Skeletal muscle tissue (tissue), 4 donors: ENCODE results near the gene FTH1. TPM values are rescaled to one million over a fixed set of nuclear protein-coding genes. Genes with fewer than 3 reads are reported as not detected.
"Not testable (repeated sequence)": the region's sequence is repeated elsewhere in the genome, so short reads cannot be mapped to it uniquely, and the experiment has no call there.

Source experiments
- H3K27ac ChIP-seq: one replicate; pipeline ENCODE4 v1.7.0; 2013; ENCODE audit warnings: mild to moderate bottlenecking, low read depth, low read length, inconsistent platforms
- H3K27me3 ChIP-seq, 3 donors: one replicate each; pipeline ENCODE4 v1.7.0; 2013; ENCODE audit warnings: low read length in 3 of 3; ENCODE audit not compliant: control insufficient read depth in 3 of 3, insufficient read depth in 3 of 3
- H3K36me3 ChIP-seq, 3 donors: one replicate each; pipeline ENCODE4 v1.7.0; 2013; ENCODE audit warnings: low read length in 3 of 3; ENCODE audit not compliant: control insufficient read depth in 3 of 3, insufficient read depth in 3 of 3
- H3K4me1 ChIP-seq, 3 donors: one replicate each; pipeline ENCODE4 v1.7.0; 2013; ENCODE audit warnings: low read length in 3 of 3, mild to moderate bottlenecking in 3 of 3; ENCODE audit not compliant: control insufficient read depth in 3 of 3, insufficient read depth in 3 of 3
- H3K4me3 ChIP-seq, 3 donors: one replicate each; pipeline ENCODE4 v1.7.0; 2013; ENCODE audit warnings: low read length in 3 of 3
- H3K9ac ChIP-seq, 3 donors: one replicate each; pipeline ENCODE4 v1.7.0; 2013; ENCODE audit warnings: low read length in 3 of 3, mild to moderate bottlenecking in 3 of 3, moderate library complexity in 2 of 3, low read depth in 1 of 3
- H3K9me3 ChIP-seq, 3 donors: one replicate each; pipeline ENCODE4 v1.7.0; 2013; ENCODE audit warnings: low read length in 3 of 3; ENCODE audit not compliant: control insufficient read depth in 3 of 3
- total RNA-seq: library from RNA; depleted of rRNA; stranded (reverse); fragments of >200 nt; gene quantifications from one replicate; pipeline ENCODE4 v1.2.3, GENCODE V29; 2014
- donor health status: Osteomylitis.

FTH1 gene
- total RNA-seq, 1 donor from 2014 or later: 276 TPM

DNA sequence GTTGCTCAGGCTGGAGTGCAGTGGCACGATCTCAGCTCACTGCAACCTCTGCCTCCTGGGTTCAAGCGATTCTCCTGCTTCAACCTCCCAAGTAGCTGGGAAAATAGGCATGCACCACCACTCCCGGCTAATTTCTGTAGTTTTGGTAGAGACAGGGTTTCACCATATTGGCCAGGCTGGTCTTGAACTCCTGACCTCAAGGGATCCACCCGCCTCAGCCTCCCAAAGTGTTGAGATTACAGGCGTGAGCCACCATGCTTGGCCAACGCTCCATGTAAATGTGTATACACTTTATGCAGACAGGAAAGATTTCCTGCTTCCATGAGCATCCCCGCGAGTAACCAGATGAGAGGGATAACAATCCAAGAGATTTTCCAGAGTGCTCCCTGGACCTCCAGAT is 34.8 kb upstream of the FTH1 start:
- not testable (repeated sequence) for H3K36me3 ChIP-seq, H3K9me3 ChIP-seq, H3K4me3 ChIP-seq, H3K27ac ChIP-seq, H3K27me3 ChIP-seq, H3K4me1 ChIP-seq, H3K9ac ChIP-seq

DNA sequence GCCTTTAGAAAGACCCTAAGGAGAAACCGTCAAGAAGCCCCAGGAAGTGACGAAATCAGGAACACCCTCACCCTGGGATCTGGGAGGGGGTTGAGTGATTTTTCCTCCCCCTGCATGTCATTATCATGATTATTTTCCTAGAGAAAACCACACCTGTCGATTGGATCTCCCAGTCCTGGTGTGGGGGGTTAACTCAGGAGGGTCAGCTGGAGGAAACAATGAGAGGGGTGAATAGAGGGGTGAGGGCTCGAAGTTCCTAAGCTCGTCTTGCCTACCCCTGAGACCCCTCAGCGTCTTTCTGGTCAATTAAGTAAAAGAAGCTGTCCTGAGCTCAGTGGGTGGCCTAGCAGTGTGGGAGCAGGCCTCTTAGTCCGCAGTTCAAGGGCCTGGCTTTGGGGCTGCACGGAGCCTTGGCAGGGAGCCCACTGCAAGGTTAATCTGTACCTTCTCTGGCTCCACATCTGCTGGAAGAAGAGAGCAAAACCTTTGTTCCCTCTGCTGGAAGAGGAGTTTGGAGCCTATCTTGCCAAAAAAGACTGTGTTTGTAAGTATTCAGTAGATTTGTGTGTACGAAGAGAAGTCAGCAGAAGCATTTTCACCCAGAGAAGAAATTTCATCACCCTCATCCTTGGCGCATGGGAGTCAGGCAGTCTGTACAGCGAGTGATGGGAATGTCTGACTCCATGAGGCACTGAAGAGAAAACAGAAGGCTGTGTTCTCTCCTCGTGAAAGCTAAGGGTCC is 34.2 kb upstream of the FTH1 start:
- no peaks in the 10 kb centered on the region for H3K9me3 ChIP-seq
- H3K27ac ChIP-seq: no peak overlapping the region
- H3K27me3 ChIP-seq: peaks cover 0 to 4% (median 0%) of the 10 kb centered on the region in 3 donors
- no peak overlapping the region for H3K4me3 ChIP-seq
- peaks cover 0 to 3% (median 2%) of the 10 kb centered on the region in 3 donors for H3K4me1 ChIP-seq
- H3K36me3 ChIP-seq: no peaks in the 10 kb centered on the region
- no peak overlapping the region for H3K9ac ChIP-seq

DNA sequence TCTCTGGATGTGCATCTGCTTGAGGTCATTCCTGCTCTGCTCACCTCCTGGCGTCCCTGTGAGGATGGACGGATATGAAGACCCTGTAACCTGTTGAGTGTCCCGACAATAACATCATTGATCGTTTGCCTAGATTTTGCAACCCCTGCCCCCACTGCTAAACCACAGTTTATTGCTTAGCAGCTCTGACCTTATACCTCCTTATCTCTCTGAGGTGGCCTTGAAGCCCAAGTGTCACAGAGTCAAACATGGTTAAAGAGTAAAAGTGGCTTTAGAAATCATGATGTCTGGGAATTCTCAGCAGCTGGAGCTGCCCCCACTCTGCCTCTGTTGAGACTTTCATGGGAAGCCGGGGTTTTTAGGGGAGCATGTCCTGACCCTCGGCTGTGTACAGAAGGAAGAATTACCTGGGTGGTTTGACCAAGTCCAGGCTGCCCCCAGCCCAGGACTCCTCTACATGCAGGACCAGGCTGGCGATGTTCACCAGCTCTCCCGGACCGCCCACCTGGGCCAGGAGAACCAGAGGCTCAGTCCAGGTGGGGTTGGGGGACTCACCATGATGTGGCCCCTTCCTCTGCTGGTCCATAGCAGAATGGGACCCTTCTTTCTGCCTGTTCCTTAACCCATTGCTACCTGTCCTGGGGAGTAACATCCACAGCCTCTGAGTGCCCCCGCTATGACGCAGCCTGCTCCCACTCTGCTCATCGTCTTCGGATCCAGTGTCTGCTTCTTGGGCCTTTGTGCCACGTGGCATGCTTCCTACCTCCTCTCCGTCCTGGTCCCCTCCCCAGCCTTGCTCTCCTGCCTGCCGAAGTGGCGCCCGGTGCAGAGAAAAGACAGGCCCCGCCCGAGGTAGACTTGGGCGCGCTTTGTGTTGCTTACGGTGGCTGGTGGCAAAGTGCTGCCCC is 33.4 kb upstream of the FTH1 start:
- H3K4me3 ChIP-seq: no peak overlapping the region
- H3K27me3 ChIP-seq: peaks cover 0 to 4% (median 0%) of the 10 kb centered on the region in 3 donors
- no peak overlapping the region for H3K27ac ChIP-seq
- no peaks in the 10 kb centered on the region for H3K36me3 ChIP-seq
- H3K9ac ChIP-seq: no peak overlapping the region
- peaks cover 0 to 3% (median 2%) of the 10 kb centered on the region in 3 donors for H3K4me1 ChIP-seq
- H3K9me3 ChIP-seq: no peaks in the 10 kb centered on the region

GRCh38 chr11:61999141-61999975 is 31.9 kb upstream of the FTH1 start:
- Histone ChIP-seq H3K9me3 (no peaks in the 10 kb centered on the region), H3K27me3 (no peaks in the 10 kb centered on the region), H3K4me1 (no peaks in the 10 kb centered on the region), H3K36me3 (no peaks in the 10 kb centered on the region), H3K27ac (no peak overlapping the region), H3K9ac (no peak overlapping the region), H3K4me3 (no peak overlapping the region)

DNA sequence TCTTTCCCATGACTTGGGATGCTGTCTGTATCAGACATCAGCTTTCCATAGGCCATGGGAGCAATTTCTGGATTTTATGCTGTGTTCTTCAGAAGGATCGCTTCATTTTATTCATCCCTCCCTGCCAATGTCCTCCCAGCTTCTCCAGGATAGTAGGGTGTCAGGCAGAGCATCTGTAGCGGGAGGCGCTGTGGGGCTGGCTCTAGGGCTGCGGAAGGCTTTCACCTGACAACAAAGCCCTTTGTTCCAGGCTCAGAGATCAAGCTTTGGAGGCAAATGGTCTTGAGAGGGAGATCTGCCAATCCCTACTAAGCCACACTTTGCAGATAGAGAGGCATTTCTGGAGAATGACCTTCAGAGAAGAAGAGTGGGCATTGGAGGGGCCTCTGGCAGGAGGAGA is 29.5 kb upstream of the FTH1 start:
- Histone ChIP-seq H3K4me3 (no peak overlapping the region), H3K4me1 (no peaks in the 10 kb centered on the region), H3K27ac (no peak overlapping the region), H3K36me3 (no peaks in the 10 kb centered on the region), H3K9ac (no peak overlapping the region), H3K27me3 (no peaks in the 10 kb centered on the region), H3K9me3 (no peaks in the 10 kb centered on the region)

GRCh38 chr11:61994981-61995380 is 27.5 kb upstream of the FTH1 start:
- no peak overlapping the region for H3K4me3 ChIP-seq
- no peak overlapping the region for H3K27ac ChIP-seq
- no peaks in the 10 kb centered on the region for H3K27me3 ChIP-seq
- no peaks in the 10 kb centered on the region for H3K36me3 ChIP-seq
- no peaks in the 10 kb centered on the region for H3K9me3 ChIP-seq
- H3K9ac ChIP-seq: no peak overlapping the region
- H3K4me1 ChIP-seq: no peaks in the 10 kb centered on the region

- no peaks in the 10 kb centered on the region for H3K9me3 ChIP-seq
These were observed 18.4 kb upstream of the FTH1 start for GRCh38 chr11:61985869-61986268.

GRCh38 chr11:61983419-61983818 is 16.0 kb upstream of the FTH1 start:
- H3K4me3 ChIP-seq: no peak overlapping the region
- H3K9me3 ChIP-seq: no peaks in the 10 kb centered on the region
- no peaks in the 10 kb centered on the region for H3K36me3 ChIP-seq
- no peak overlapping the region for H3K27ac ChIP-seq
- H3K27me3 ChIP-seq: no peaks in the 10 kb centered on the region
- peaks cover 4 to 6% (median 4%) of the 10 kb centered on the region in 3 donors for H3K4me1 ChIP-seq
- H3K9ac ChIP-seq: no peak overlapping the region

More at GRCh38 chr11:61985869-61986268, 18.4 kb upstream of the FTH1 start:
- Histone ChIP-seq H3K4me1 (no peaks in the 10 kb centered on the region), H3K4me3 (no peak overlapping the region), H3K9ac (no peak overlapping the region), H3K36me3 (no peaks in the 10 kb centered on the region), H3K27ac (no peak overlapping the region), H3K27me3 (no peaks in the 10 kb centered on the region)

DNA sequence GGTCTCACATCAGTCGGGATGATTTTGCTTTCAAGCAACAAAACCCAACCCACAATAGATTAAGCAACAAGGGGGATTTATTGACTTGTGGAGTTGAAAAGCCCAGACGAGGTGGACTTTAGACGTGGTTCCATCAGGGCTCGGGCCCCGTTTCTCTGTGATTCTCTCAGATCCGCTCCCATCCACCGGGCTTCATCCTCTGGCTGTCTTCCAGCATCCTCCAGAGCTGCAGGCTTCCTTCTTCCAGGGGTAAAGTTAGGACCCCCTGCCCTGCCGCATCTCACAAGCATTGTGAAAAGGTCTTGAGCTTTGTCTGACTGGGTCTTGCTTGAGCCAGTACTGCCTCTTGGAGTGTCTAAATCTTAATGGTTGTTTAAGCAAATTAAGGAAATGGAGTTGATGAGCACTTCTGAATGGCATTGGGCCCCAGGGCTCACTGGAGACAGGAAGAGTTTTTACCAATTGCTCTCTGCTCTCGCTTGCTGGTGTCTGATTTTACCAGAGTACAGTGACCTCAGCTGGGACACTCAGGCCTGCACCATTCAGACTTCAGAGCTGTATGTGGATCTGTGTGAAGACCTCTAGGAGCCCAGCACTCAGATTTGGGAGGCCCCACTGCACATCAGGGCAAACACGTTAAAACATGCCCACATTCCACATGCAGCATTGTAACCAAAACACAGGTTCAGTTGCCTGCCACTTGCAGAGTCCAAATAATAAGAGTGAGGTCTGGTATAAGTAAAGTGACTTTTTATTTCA is 13.5 kb upstream of the FTH1 start:
- H3K9ac ChIP-seq: no peak overlapping the region

More for the DNA sequence above, 13.5 kb upstream of the FTH1 start:
- Histone ChIP-seq H3K27ac (no peak overlapping the region), H3K27me3 (no peaks in the 10 kb centered on the region), H3K9me3 (no peaks in the 10 kb centered on the region), H3K36me3 (no peaks in the 10 kb centered on the region), H3K4me3 (no peak overlapping the region), H3K4me1 (peaks cover 4 to 13% (median 8%) of the 10 kb centered on the region in 3 donors)
